ENCODE results near the gene RHOB.
A peak's percentile ranks its signal among the peaks of the same experiment; 100 is the strongest.
"Not testable (repeated sequence)": the region's sequence is repeated elsewhere in the genome, so short reads cannot be mapped to it uniquely, and the experiment has no call there.

The RHOB gene
- total RNA-seq = 201 reads per million, percentile 92 among the genes with 10 or more reads in this experiment

- DNase-seq = peak; percentile 74
These were observed at the start of gene RHOB for GRCh38 chr2:20446917-20447436. Gene RHOB (plus strand): TSS chr2:20447074. CDS start chr2:20447466, 392 bp downstream.

GRCh38 chr2:20397811-20398447 is 48.9 kb upstream of the RHOB start:
- DNase-seq = no peak

GRCh38 chr2:20398956-20399567 is 47.8 kb upstream of the RHOB start:
- DNase-seq = no peak

GRCh38 chr2:20400306-20400705 is 46.6 kb upstream of the RHOB start:
- DNase-seq = no peak

- DNase-seq = no peak
These were observed 45.9 kb upstream of the RHOB start for GRCh38 chr2:20400787-20401488.

- no peak for DNase-seq
These were observed 45.4 kb upstream of the RHOB start for GRCh38 chr2:20401489-20401835.

GRCh38 chr2:20403774-20404312 is 43.0 kb upstream of the RHOB start:
- no peak for DNase-seq

GRCh38 chr2:20404950-20405349 is 41.9 kb upstream of the RHOB start:
- no peak for DNase-seq

- no peak for DNase-seq
These were observed 37.8 kb upstream of the RHOB start for GRCh38 chr2:20409039-20409438.

- DNase-seq = no peak
These were observed 36.2 kb upstream of the RHOB start for GRCh38 chr2:20410556-20411277.

GRCh38 chr2:20411361-20411894 is 35.4 kb upstream of the RHOB start:
- peak; percentile 49 for DNase-seq

- DNase-seq = no peak
These were observed 32.1 kb upstream of the RHOB start for GRCh38 chr2:20414806-20415205.

- no peak for DNase-seq
These were observed 31.4 kb upstream of the RHOB start for GRCh38 chr2:20415511-20415918.

- DNase-seq = no peak
These were observed 30.2 kb upstream of the RHOB start for GRCh38 chr2:20416723-20417122.

- DNase-seq = not testable (repeated sequence)
These were observed 29.5 kb upstream of the RHOB start for GRCh38 chr2:20417230-20417821.

GRCh38 chr2:20418519-20418918 is 28.4 kb upstream of the RHOB start:
- no peak for DNase-seq

- no peak for DNase-seq
These were observed 27.8 kb upstream of the RHOB start for GRCh38 chr2:20419007-20419576.

GRCh38 chr2:20419752-20420151 is 27.1 kb upstream of the RHOB start:
- no peak for DNase-seq

GRCh38 chr2:20421336-20421987 is 25.4 kb upstream of the RHOB start:
- no peak for DNase-seq

GRCh38 chr2:20421988-20422370 is 24.9 kb upstream of the RHOB start:
- no peak for DNase-seq

Measured in effector CD4-positive, alpha-beta T cell (primary cell).